Measurements from ENCODE around the gene POLR1E.
A peak's percentile ranks its signal among the peaks of the same experiment; 100 is the strongest.

POLR1E gene

GRCh38 chr9:37454238-37454637 lies 31.5 kb upstream of the POLR1E start:
- Histone ChIP-seq H3K4me3 (ENCODE audit: low read length) (no peak overlapping the region), H3K4me2 (ENCODE audit: low read length) (no peak overlapping the region), H3K9me3 (ENCODE audit: control insufficient read depth, insufficient read depth, low read length) (no peaks in the 10 kb centered on the region), H3F3A (ENCODE audit: control insufficient read depth, insufficient read depth) (no peaks in the 10 kb centered on the region; the same call in 1 of the 2 replicates), H3K27ac (ENCODE audit: low read depth, low read length) (no peak overlapping the region), H3K4me1 (ENCODE audit: control insufficient read depth, low read length) (peaks cover 30% of the 10 kb centered on the region), H3K9me2 (replicated peaks; ENCODE audit: control insufficient read depth, low read length) (no peaks in the 10 kb centered on the region), H3K79me2 (ENCODE audit: control insufficient read depth, low read length) (peaks cover 99% of the 10 kb centered on the region), H4K20me1 (ENCODE audit: control insufficient read depth, insufficient read depth, low read depth, low read length) (no peaks in the 10 kb centered on the region; the same call in 1 of the 2 replicates), H3K36me3 (ENCODE audit: control insufficient read depth, low read length) (peaks cover 35% of the 10 kb centered on the region), H3K27me3 (ENCODE audit: control insufficient read depth, low read length) (no peaks in the 10 kb centered on the region)
- TF ChIP-seq CTCF (IDR thresholded peaks at IDR 0.05; ENCODE audit: low read depth, low read length, poor library complexity, severe bottlenecking): no peak
- no peak for TF ChIP-seq EZH2phosphoT487 (IDR thresholded peaks at IDR 0.05; ENCODE audit: borderline replicate concordance, low read length)

DNA sequence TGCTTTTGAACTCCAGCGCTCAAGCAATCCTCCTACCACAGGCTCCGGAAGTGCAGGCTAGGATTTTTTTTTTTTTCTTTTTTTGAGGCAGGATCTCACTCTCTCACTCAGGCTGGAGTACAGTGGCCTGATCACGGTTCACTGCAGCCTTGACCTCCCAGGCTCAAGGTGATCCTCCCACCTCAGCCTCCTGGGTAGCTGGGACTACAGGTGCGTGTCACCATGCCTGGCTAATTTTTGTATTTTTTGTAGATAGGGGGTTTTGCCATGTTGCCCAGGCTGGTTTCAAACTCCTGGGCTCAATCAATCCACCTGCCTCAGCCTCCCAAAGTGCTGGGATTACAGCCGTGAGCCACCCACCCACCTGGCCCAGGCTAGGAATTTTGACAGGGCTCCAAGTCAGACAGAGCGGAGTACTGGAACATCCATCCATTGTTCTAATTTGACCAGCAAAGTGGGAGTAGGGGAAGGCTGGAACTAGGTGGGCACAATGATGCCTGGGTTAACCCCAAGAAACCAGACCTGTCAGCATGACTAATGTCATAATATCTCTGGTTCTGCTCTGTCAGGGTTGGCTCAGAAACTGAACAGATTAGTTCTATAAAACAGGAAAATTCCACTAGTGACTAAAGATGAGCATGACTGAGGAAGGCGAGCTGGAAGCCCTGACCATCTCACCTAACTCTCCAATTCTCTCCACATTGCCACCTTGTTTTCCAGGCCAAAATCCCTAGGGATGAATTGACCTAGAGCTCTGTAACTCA lies 29.7 kb upstream of the POLR1E start:
- TF ChIP-seq EZH2phosphoT487 (IDR thresholded peaks at IDR 0.05; ENCODE audit: borderline replicate concordance, low read length) (no peak), CTCF (IDR thresholded peaks at IDR 0.05; ENCODE audit: low read depth, low read length, poor library complexity, severe bottlenecking) (no peak)
- no peaks in the 10 kb centered on the region; the same call in 1 of the 2 replicates for H3F3A ChIP-seq (ENCODE audit: control insufficient read depth, insufficient read depth)
- peaks cover 30% of the 10 kb centered on the region for H3K4me1 ChIP-seq (ENCODE audit: control insufficient read depth, low read length)
- H4K20me1 ChIP-seq (ENCODE audit: control insufficient read depth, insufficient read depth, low read depth, low read length): no peaks in the 10 kb centered on the region; the same call in 1 of the 2 replicates
- no peaks in the 10 kb centered on the region for H3K27me3 ChIP-seq (ENCODE audit: control insufficient read depth, low read length)
- H3K4me2 ChIP-seq (ENCODE audit: low read length): peak overlapping the region; percentile 4; the same call in 1 of the 2 replicates
- H3K9me3 ChIP-seq (ENCODE audit: control insufficient read depth, insufficient read depth, low read length): no peaks in the 10 kb centered on the region
- no peak overlapping the region for H3K27ac ChIP-seq (ENCODE audit: low read depth, low read length)
- no peak overlapping the region for H3K4me3 ChIP-seq (ENCODE audit: low read length)
- H3K36me3 ChIP-seq (ENCODE audit: control insufficient read depth, low read length): peaks cover 25% of the 10 kb centered on the region
- no peaks in the 10 kb centered on the region for H3K9me2 ChIP-seq (replicated peaks; ENCODE audit: control insufficient read depth, low read length)
- peaks cover 98% of the 10 kb centered on the region for H3K79me2 ChIP-seq (ENCODE audit: control insufficient read depth, low read length)

DNA sequence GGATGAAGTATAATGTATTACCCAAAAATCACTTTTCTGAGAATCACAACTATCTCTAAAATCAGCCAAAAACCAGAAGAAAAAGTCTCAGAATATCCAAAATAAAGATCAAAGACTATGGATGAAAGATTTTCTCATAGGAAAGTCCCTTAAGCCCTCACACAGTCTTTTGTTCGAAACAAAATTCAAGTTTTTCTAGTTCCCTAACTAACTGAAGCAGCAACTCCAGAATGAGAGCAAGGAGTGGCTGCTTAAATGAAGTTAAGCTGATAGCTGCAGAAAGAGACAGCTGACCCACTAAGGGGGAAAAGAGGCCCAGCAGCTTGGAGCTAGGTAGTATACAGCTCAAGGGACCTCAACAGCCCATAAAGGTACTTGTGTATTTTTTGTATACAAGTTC lies 28.9 kb upstream of the POLR1E start:
- Histone ChIP-seq H3K4me1 (ENCODE audit: control insufficient read depth, low read length) (peaks cover 27% of the 10 kb centered on the region), H3K79me2 (ENCODE audit: control insufficient read depth, low read length) (peaks cover 98% of the 10 kb centered on the region), H3K36me3 (ENCODE audit: control insufficient read depth, low read length) (peaks cover 19% of the 10 kb centered on the region), H3K27me3 (ENCODE audit: control insufficient read depth, low read length) (no peaks in the 10 kb centered on the region), H4K20me1 (ENCODE audit: control insufficient read depth, insufficient read depth, low read depth, low read length) (no peaks in the 10 kb centered on the region; the same call in 1 of the 2 replicates), H3F3A (ENCODE audit: control insufficient read depth, insufficient read depth) (no peaks in the 10 kb centered on the region; the same call in 1 of the 2 replicates), H3K4me2 (ENCODE audit: low read length) (no peak overlapping the region), H3K4me3 (ENCODE audit: low read length) (no peak overlapping the region), H3K27ac (ENCODE audit: low read depth, low read length) (no peak overlapping the region), H3K9me2 (replicated peaks; ENCODE audit: control insufficient read depth, low read length) (no peaks in the 10 kb centered on the region), H3K9me3 (ENCODE audit: control insufficient read depth, insufficient read depth, low read length) (no peaks in the 10 kb centered on the region)
- TF ChIP-seq EZH2phosphoT487 (IDR thresholded peaks at IDR 0.05; ENCODE audit: borderline replicate concordance, low read length) (no peak), CTCF (IDR thresholded peaks at IDR 0.05; ENCODE audit: low read depth, low read length, poor library complexity, severe bottlenecking) (no peak)
